GM13977 (cell line): ENCODE results near the gene FOXK1.

Source experiments
- DNase-seq: peaks from one replicate; pipeline ENCODE4 v3.0.0; 2012; ENCODE audit warnings: low spot score
- in situ Hi-C: fragments of 300-500 bp; cut with MboI; formaldehyde crosslinking; loops from one replicate; pipeline ENCODE4 v1.12.0; 2022; ENCODE audit warnings: low sequenced_read_pairs, low pct_unique_long_range_greater_than_20kb, mixed read lengths, inconsistent platforms; ENCODE audit not compliant: unreplicated experiment
- TF ChIP-seq, protein P1 (sequence below): IDR thresholded peaks from 2 replicates; pipeline ENCODE4 v1.5.1; 2012; ENCODE audit warnings: mild to moderate bottlenecking, control low read depth; ENCODE audit not compliant: insufficient read depth; ENCODE audit errors: extremely low read depth, missing control alignments

FOXK1 gene

DNA sequence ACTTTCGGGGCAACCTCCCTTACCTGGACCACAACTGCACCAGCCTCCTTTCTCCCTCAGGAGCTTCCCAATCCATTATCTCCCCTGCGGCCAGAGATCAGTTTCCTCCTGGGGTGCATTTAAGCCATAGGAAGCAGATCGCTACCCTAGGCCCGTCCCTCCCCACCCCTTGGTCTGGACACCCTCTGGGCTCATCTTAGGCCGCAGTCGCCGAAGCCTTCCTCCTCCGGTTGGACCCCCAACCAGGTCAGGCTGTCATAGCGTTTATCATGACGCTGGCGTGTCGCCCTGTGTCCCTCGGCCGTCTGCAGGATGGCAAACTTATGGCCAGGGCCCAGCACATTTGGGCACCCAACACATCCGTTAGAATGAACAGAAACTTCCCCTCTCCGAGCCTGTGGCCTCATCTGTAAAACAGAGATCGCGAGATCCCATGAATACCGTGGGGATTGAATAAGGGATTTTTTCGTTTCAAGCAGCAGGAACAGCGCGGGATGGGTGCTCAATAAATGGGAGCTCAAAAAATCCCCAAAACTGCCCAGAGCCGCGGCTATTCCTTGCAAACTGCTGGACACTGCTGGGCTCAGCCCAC lies 92.7 kb downstream of the FOXK1 start:
- peak; percentile 72 for DNase-seq
- TF ChIP-seq, protein P1, sequence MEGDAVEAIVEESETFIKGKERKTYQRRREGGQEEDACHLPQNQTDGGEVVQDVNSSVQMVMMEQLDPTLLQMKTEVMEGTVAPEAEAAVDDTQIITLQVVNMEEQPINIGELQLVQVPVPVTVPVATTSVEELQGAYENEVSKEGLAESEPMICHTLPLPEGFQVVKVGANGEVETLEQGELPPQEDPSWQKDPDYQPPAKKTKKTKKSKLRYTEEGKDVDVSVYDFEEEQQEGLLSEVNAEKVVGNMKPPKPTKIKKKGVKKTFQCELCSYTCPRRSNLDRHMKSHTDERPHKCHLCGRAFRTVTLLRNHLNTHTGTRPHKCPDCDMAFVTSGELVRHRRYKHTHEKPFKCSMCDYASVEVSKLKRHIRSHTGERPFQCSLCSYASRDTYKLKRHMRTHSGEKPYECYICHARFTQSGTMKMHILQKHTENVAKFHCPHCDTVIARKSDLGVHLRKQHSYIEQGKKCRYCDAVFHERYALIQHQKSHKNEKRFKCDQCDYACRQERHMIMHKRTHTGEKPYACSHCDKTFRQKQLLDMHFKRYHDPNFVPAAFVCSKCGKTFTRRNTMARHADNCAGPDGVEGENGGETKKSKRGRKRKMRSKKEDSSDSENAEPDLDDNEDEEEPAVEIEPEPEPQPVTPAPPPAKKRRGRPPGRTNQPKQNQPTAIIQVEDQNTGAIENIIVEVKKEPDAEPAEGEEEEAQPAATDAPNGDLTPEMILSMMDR = no peak
- in situ Hi-C loops = no loop called here

- peak; percentile 100 for DNase-seq
- TF ChIP-seq, protein P1 = no peak
Observed at GRCh38 chr7:4775250-4775847, 93.3 kb downstream of the FOXK1 start, which contains the start of gene AP5Z1. Gene AP5Z1, plus strand, starts transcription at chr7:4775623. Its CDS starts 93 bp downstream, at chr7:4775716.

GRCh38 chr7:4775848-4776623 lies 93.9 kb downstream of the FOXK1 start:
- in situ Hi-C loops = no loop called here
- DNase-seq = no peak
- TF ChIP-seq, protein P1 = no peak

More at GRCh38 chr7:4775250-4775847, 93.3 kb downstream of the FOXK1 start, which contains the start of gene AP5Z1:
- in situ Hi-C loops = no loop called here

GRCh38 chr7:4779118-4779517 lies 97.0 kb downstream of the FOXK1 start:
- DNase-seq = no peak
- TF ChIP-seq, protein P1 = no peak
- in situ Hi-C loops = no loop called here

GRCh38 chr7:4781366-4782069 lies 99.4 kb downstream of the FOXK1 start:
- in situ Hi-C loops = no loop called here
- no peak for DNase-seq
- TF ChIP-seq, protein P1 = no peak
